WI38 (cell line): ENCODE measurements around the gene ACVR2B.
A peak's percentile ranks its signal among the peaks of the same experiment; 100 is the strongest.

Experiments
- H3K4me3 ChIP-seq: 2 replicates; pipeline ENCODE4 v1.5.1; 2011; ENCODE audit warnings: low read depth, mild to moderate bottlenecking, control low read depth, low read length
- TF ChIP-seq, protein P1 (sequence below): IDR thresholded peaks from 2 replicates; pipeline ENCODE4 v1.5.1; 2012; ENCODE audit warnings: low read depth, mild to moderate bottlenecking, control low read depth, low read length

The ACVR2B gene

DNA sequence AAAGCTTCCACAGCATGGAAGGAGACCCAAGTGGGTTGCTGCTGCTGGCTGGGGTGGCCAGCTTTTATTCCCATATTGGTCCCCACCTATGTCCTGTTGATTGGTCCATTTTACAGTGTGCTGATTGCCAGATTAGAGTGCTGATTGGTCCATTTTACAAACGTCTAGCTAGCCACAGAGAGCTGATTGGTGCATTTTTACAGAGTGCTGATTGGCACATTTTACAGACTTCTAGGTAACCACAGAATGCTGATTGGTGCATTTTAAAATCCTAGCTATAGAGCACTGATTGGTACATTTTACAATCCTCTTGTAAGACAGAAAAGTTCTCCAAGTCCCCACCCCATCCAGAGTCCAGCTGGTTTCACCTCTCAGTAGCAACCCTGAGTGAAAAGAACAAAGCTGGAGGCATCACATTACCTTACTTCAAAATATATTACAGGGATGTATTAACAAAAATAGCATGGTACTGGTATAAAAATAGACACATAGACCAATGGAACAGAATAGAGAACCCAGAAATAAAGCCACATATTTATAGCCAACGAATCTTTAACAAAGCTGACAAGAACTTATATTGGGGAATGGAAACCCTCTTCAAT lies 7.5 kb upstream of the ACVR2B start:
- H3K4me3 ChIP-seq, result no peak overlapping the region
- TF ChIP-seq, protein P1, sequence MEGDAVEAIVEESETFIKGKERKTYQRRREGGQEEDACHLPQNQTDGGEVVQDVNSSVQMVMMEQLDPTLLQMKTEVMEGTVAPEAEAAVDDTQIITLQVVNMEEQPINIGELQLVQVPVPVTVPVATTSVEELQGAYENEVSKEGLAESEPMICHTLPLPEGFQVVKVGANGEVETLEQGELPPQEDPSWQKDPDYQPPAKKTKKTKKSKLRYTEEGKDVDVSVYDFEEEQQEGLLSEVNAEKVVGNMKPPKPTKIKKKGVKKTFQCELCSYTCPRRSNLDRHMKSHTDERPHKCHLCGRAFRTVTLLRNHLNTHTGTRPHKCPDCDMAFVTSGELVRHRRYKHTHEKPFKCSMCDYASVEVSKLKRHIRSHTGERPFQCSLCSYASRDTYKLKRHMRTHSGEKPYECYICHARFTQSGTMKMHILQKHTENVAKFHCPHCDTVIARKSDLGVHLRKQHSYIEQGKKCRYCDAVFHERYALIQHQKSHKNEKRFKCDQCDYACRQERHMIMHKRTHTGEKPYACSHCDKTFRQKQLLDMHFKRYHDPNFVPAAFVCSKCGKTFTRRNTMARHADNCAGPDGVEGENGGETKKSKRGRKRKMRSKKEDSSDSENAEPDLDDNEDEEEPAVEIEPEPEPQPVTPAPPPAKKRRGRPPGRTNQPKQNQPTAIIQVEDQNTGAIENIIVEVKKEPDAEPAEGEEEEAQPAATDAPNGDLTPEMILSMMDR, result no peak

DNA sequence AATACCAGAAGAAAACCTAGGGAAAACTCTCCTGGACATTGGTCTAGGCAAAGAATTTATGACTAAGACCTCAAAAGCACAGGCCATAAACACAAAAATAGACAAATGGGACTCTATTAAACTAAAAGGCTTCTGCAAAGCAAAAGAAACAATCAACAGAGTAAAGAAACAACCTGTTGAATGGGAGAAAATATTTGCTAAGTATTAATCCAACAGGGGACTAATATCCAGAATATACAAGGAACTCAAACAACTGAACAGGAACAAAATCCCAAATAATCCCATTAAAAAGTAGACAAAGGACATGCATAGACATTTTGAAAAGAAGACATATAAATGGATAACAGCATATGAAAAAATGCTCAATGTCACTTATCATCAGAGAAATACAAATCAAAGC lies 6.9 kb upstream of the ACVR2B start:
- H3K4me3 ChIP-seq, result no peak overlapping the region
- TF ChIP-seq, protein P1, result no peak

DNA sequence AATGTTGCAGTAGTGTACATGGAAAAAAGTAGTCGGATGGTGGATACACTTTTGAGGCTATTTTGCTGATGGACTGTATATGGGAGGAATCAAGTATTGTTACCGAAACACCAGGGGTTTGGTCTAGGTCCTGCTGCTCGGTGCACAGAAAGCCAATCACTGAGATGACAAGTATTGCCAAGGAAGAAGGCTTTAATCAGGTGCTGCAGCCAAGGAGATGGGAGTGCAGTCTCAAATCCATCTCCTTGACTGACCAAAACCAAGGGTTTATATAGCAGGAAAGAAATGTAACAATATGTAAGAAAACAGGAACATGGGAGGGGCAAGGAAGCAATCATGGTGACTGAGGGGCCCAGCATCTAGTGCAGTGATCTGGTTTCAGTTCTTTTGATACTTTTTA lies 2.8 kb upstream of the ACVR2B start:
- H3K4me3 ChIP-seq, result no peak overlapping the region
- TF ChIP-seq, protein P1, result no peak

DNA sequence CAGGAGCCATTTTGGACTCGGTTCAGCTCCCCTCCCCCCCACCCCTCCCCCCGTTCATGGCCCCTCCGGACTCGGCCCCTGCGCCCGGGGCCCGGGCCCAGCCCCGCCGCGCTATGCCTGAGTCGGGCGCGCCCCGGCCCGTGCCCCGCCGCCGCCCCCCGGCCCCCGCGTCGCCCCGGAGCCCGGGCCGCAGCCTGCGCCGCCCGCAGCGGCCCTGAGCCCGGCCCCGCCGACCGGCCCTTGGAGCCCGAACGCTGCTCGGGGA lies 155 bp downstream of the ACVR2B start:
- TF ChIP-seq, protein P1, result no peak
- peak overlapping the region; percentile 73 for H3K4me3 ChIP-seq

DNA sequence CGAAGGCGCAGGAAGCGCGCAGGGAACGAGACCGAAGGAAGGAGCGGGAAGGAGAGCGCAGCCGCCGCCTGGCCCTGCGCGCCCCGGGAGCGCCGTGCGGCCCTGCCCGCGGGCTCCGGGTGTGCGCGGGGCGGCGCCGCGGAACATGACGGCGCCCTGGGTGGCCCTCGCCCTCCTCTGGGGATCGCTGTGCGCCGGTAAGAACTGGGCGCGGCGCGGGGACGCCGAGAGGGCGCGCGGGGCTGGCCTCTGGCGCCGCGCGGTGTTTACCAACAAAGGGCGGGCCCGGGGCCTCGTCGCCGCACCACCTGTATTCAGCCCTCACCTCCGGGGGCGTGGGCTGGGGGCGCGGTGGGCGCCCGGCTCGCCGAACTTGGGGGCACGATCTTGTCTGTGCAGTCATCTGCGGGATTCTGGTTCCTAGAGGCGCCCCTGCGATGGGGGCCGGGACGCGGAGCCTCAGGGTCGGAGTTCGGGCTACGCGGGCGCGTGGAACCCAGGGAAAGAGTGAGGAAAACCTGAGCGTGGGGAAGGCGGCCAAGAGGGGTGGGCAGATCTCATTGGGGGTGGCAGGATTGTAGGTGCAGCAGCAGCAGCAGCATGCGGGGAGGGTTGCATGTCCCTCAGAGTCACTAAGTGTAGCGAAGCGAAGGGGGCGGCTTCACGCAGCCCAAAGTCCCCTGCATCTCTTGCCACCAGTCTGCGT lies 641 bp downstream of the ACVR2B start:
- H3K4me3 ChIP-seq, result peak overlapping the region; percentile 73
- TF ChIP-seq, protein P1, result no peak

DNA sequence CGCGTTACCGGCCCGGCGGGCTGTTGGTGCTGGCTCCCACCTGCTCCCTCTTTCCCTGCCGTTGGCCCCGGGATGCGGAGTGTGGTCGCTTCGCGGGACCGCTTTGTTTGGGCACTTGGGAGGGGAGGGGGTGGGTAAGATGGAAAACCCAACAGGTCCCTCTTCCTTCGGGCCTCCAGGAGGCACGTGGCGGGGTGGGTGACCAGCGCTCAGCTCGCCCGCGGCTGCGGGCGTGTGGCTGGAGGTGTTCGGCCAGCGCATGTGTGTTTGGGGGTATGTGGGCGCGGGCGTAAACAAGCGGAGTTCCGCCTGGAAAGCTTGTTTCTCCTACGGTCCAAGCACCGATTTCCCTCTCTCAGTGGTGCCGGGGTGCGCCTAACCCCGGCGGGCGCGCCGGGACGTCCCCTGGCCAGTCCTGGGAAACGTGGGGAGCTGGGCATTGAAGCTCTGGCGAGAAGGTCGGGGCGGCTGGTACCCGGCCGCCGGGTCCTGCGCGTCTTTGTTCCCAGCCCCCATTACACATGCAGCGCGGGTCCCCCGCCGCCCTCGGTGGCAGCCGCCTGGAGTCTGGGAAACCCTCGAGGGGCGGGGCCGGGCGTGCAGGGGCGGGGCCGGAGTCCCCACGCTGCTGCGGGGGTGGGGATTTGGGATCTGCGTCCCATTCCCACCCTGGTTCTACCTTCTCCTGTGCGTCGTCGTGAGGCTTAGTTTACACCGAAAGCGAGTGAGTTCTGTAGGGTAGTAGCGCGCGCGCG lies 1.4 kb downstream of the ACVR2B start:
- TF ChIP-seq, protein P1, result no peak
- H3K4me3 ChIP-seq, result peak overlapping the region; percentile 73
